ENCODE data around the gene HDAC2.
"Not testable (repeated sequence)": the region's sequence is repeated elsewhere in the genome, so short reads cannot be mapped to it uniquely, and the experiment has no call there.

- TF ChIP-seq CTCF, POLR2A (IDR thresholded peaks at IDR 0.05): not testable (repeated sequence)
Measured at GRCh38 chr6:114011486-114011885, 40.5 kb upstream of the HDAC2 start.

Data from esophagus squamous epithelium (tissue), 4 donors.